H1 (cell line): ENCODE results near the gene KATNBL1. TPM values are rescaled to one million over a fixed set of nuclear protein-coding genes. Genes with fewer than 3 reads are reported as not detected.

ENCODE experiments used
- BRCA1 ChIP-seq: IDR thresholded peaks from 2 replicates; pipeline ENCODE4 v1.6.1; 2012; ENCODE audit warnings: low read depth, low read length, improper control_type of control experiment
- CTBP2 ChIP-seq: IDR thresholded peaks from 2 replicates; pipeline ENCODE4 v1.7.0; 2011; ENCODE audit warnings: borderline replicate concordance, mild to moderate bottlenecking, moderate library complexity, mixed read lengths, low read length; ENCODE audit not compliant: insufficient read depth, insufficient read length
- KDM4A ChIP-seq: IDR thresholded peaks from one replicate; pipeline ENCODE4 v1.7.1; 2012; ENCODE audit warnings: low read depth, mild to moderate bottlenecking, moderate library complexity, low read length, inconsistent platforms; ENCODE audit not compliant: severe bottlenecking
- MAFK ChIP-seq: IDR thresholded peaks from 2 replicates; pipeline ENCODE4 v1.6.1; 2012; ENCODE audit warnings: low read depth, mild to moderate bottlenecking, improper control_type of control experiment, low read length
- SIX5 ChIP-seq: IDR thresholded peaks from 2 replicates; pipeline ENCODE4 v1.6.1; 2011; ENCODE audit warnings: mild to moderate bottlenecking, low read depth, low read length
- TBP ChIP-seq: IDR thresholded peaks from 2 replicates; pipeline ENCODE4 v1.6.1; 2011; ENCODE audit warnings: low read depth, low read length, improper control_type of control experiment
- ZNF274 ChIP-seq: IDR thresholded peaks from 2 replicates; pipeline ENCODE4 v1.7.0; 2012; ENCODE audit warnings: low read length, borderline replicate concordance; ENCODE audit errors: extremely low read depth
- polyA plus RNA-seq, 7 experiments: library from polyadenylated mRNA; depleted of rRNA in 3 of 7; stranded (reverse) in 5 of 7; unstranded in 2 of 7; fragments of >200 nt in 5 of 7; fragments of 200-250 nt in 2 of 7; gene quantifications; 1 replicate in 5 of 7; 2 replicates in 1 of 7; 4 replicates in 1 of 7; pipeline versions ENCODE4 v1.2.1 to v1.2.3, GENCODE V29; 2011 to 2013; ENCODE audit warnings: missing spikeins in 2 of 7, mixed read lengths in 2 of 7
- total RNA-seq: library from RNA; stranded (reverse); fragmentation: NEBNext Ultra II Directional; extraction: Animal tissue kit (Norgen Biotek cat#: 25700); gene quantifications from 2 replicates; pipeline ENCODE4 v1.2.1, GENCODE V29; 2021

KATNBL1 gene
- total and polyA plus RNA-seq, 2 of the 8 experiments (the other 6 are each of a cell fraction or from before 2014, with no cell fraction given) = 14.2 to 51.4 TPM

- TF ChIP-seq ZNF274 = no peak
- TF ChIP-seq BRCA1 = no peak
- no peak for TF ChIP-seq SIX5
- TF ChIP-seq MAFK = no peak
- no peak for TF ChIP-seq KDM4A
- TF ChIP-seq TBP = no peak
- no peak for TF ChIP-seq CTBP2
These were observed 93.3 kb downstream of the KATNBL1 start (continued) for GRCh38 chr15:34116620-34117019.
